IMR-90 (cell line): ENCODE data around the gene CRCP. TPM values are rescaled to one million over a fixed set of nuclear protein-coding genes. Genes with fewer than 3 reads are reported as not detected.

Experiments
- ATAC-seq: fragments of 200-7000 bp; cut with Tn5 transposase; 2 replicates; pipeline ENCODE4 v1.9.1; 2020; ENCODE audit warnings: low read depth, mild to moderate bottlenecking, moderate library complexity
- BruUV-seq: library from RNA; stranded (reverse); fragments of 400-500 nt; replicated peaks from 2 replicates; lab custom pipeline; 2021; lab: Mats Ljungman, UMichigan
- CTCF ChIA-PET: fragments of 300-600 bp; formaldehyde crosslinking; extraction: SDS; loops from one replicate; lab custom pipeline; 2021; ENCODE audit warnings: antibody characterized with exemption; lab: Yijun Ruan, JAX
- POLR2A ChIA-PET: fragments of 300-600 bp; sonication (Branson Sonifier 250); formaldehyde crosslinking; loops from one replicate; lab custom pipeline; 2022; ENCODE audit warnings: antibody characterized with exemption; ENCODE audit not compliant: unreplicated experiment; lab: Charles Lee
- DNase-seq: peaks from one replicate; pipeline ENCODE4 v3.0.0; 2013
- H2AFZ ChIP-seq: replicated peaks from 2 replicates; pipeline ENCODE3; 2013; ENCODE audit warnings: low read length, mild to moderate bottlenecking; ENCODE audit not compliant: poor library complexity
- H2AK5ac ChIP-seq: 2 replicates; pipeline ENCODE4 v1.6.1; 2013; ENCODE audit warnings: low read depth, low read length, inconsistent platforms
- H2AK9ac ChIP-seq: replicated peaks from 2 replicates; pipeline ENCODE3; 2013; ENCODE audit warnings: mild to moderate bottlenecking, low read depth, low read length, moderate library complexity; ENCODE audit not compliant: poor library complexity
- H2BK120ac ChIP-seq: 2 replicates; pipeline ENCODE4 v1.6.1; 2013; ENCODE audit warnings: low read depth, low read length, inconsistent platforms
- H2BK15ac ChIP-seq: 3 replicates; pipeline ENCODE4 v1.6.1; 2013; ENCODE audit warnings: low read depth, low read length, inconsistent platforms
- H2BK20ac ChIP-seq: 2 replicates; pipeline ENCODE4 v1.6.1; 2013; ENCODE audit warnings: low read depth, mild to moderate bottlenecking, inconsistent platforms, low read length, moderate library complexity
- H2BK5ac ChIP-seq: 2 replicates; pipeline ENCODE4 v1.6.1; 2013; ENCODE audit warnings: mild to moderate bottlenecking, low read depth, low read length, inconsistent platforms; ENCODE audit not compliant: poor library complexity, severe bottlenecking
- H3K14ac ChIP-seq: replicated peaks from 2 replicates; pipeline ENCODE4 v1.6.1; 2013; ENCODE audit warnings: low read depth, low read length, inconsistent platforms
- H3K18ac ChIP-seq: 2 replicates; pipeline ENCODE4 v1.6.1; 2013; ENCODE audit warnings: low read depth, low read length, control low read depth
- H3K23ac ChIP-seq: 2 replicates; pipeline ENCODE4 v1.6.1; 2013; ENCODE audit warnings: low read depth, low read length, inconsistent platforms
- H3K27ac ChIP-seq: 2 replicates; pipeline ENCODE4 v1.5.1; 2013; ENCODE audit warnings: mild to moderate bottlenecking, control low read depth, low read length; ENCODE audit not compliant: insufficient read depth
- H3K27me3 ChIP-seq: 2 replicates; pipeline ENCODE4 v1.6.1; 2013; ENCODE audit warnings: low read length; ENCODE audit not compliant: control insufficient read depth, insufficient read depth
- H3K36me3 ChIP-seq: 2 replicates; pipeline ENCODE4 v1.6.1; 2013; ENCODE audit warnings: low read length, mixed read lengths; ENCODE audit not compliant: control insufficient read depth, insufficient read depth
- H3K4ac ChIP-seq: 2 replicates; pipeline ENCODE4 v1.6.1; 2013; ENCODE audit warnings: low read depth, low read length, inconsistent platforms
- H3K4me1 ChIP-seq: 2 replicates; pipeline ENCODE4 v1.6.1; 2013; ENCODE audit warnings: low read length, mixed read lengths; ENCODE audit not compliant: control insufficient read depth, insufficient read depth
- H3K4me2 ChIP-seq: 2 replicates; pipeline ENCODE4 v1.6.1; 2013; ENCODE audit warnings: low read depth, mild to moderate bottlenecking, control low read depth, low read length, moderate library complexity
- H3K4me3 ChIP-seq: 2 replicates; pipeline ENCODE4 v1.5.1; 2013; ENCODE audit warnings: low read depth, mild to moderate bottlenecking, control low read depth, low read length, moderate library complexity; ENCODE audit not compliant: insufficient read depth
- H3K56ac ChIP-seq: 2 replicates; pipeline ENCODE4 v1.6.1; 2013; ENCODE audit warnings: low read length, inconsistent platforms; ENCODE audit not compliant: insufficient read depth; ENCODE audit errors: extremely low read depth
- H3K79me1 ChIP-seq, 2 experiments: 2 replicates each; pipeline ENCODE4 v1.6.1; 2013; ENCODE audit warnings: low read length in 2 of 2, inconsistent platforms in 1 of 2, low read depth in 1 of 2
- H3K9ac ChIP-seq: 2 replicates; pipeline ENCODE4 v1.6.1; 2013; ENCODE audit warnings: low read depth, low read length, control low read depth
- H3K9me1 ChIP-seq: 2 replicates; pipeline ENCODE4 v1.6.1; 2013; ENCODE audit warnings: low read length, inconsistent platforms; ENCODE audit not compliant: insufficient read depth
- H3K9me3 ChIP-seq: 2 replicates; pipeline ENCODE4 v1.6.1; 2013; ENCODE audit warnings: low read length; ENCODE audit not compliant: control insufficient read depth, insufficient read depth
- H4K20me1 ChIP-seq: 2 replicates; pipeline ENCODE4 v1.6.1; 2013; ENCODE audit warnings: low read length, inconsistent platforms; ENCODE audit not compliant: insufficient read depth
- H4K5ac ChIP-seq: 2 replicates; pipeline ENCODE4 v1.6.1; 2013; ENCODE audit warnings: mild to moderate bottlenecking, low read depth, low read length, control low read depth
- H4K8ac ChIP-seq, 2 experiments: 2 replicates each; pipeline ENCODE4 v1.6.1; 2013; ENCODE audit warnings: low read depth in 2 of 2, low read length in 2 of 2, control low read depth in 1 of 2, inconsistent platforms in 1 of 2
- H4K91ac ChIP-seq: 2 replicates; pipeline ENCODE4 v1.6.1; 2013; ENCODE audit warnings: low read depth, low read length, inconsistent platforms; ENCODE audit not compliant: insufficient read depth
- CEBPB ChIP-seq: IDR thresholded peaks from 2 replicates; pipeline ENCODE4 v1.6.1; 2012; ENCODE audit warnings: low read depth, low read length, improper control_type of control experiment
- CTCF ChIP-seq: conservative IDR thresholded peaks from 2 replicates; pipeline ENCODE4 v1.5.1; 2012; ENCODE audit warnings: mild to moderate bottlenecking, low read depth, low read length, improper control_type of control experiment
- MAFK ChIP-seq: IDR thresholded peaks from 2 replicates; pipeline ENCODE4 v1.6.1; 2012; ENCODE audit warnings: low read depth, low read length, improper control_type of control experiment
- WGBS, 2 experiments: methylation state at CpG; one replicate each; pipeline versions ENCODE4 v1.1.5 to v1.1.7; 2013; ENCODE audit warnings: missing lambda C conversion rate in 2 of 2; ENCODE audit not compliant: insufficient read length in 1 of 2; ENCODE audit errors: extremely low coverage in 2 of 2; 5-methylcytosine and 5-hydroxymethylcytosine counted together
- dilution Hi-C: fragments of 300-500 bp; cut with HindIII; formaldehyde crosslinking; loops from one replicate; pipeline ENCODE4 v1.14.3; 2018; ENCODE audit warnings: low sequenced_read_pairs; ENCODE audit not compliant: unreplicated experiment
- in situ Hi-C: fragments of 300-500 bp; cut with MboI; formaldehyde crosslinking; loops from 3 replicates; pipeline ENCODE4 v1.14.3; 2019; ENCODE audit warnings: low sequenced_read_pairs, inconsistent platforms, mixed read lengths
- intact Hi-C: fragments of 100-400 bp; cut with micrococcal nuclease; formaldehyde crosslinking; loops from 2 replicates; pipeline ENCODE4 v1.10.0; 2022
- polyA plus RNA-seq, 3 experiments: library from polyadenylated mRNA; depleted of rRNA; stranded (reverse); fragments of >200 nt; gene quantifications; 2 replicates each; pipeline ENCODE4 v1.2.3, GENCODE V29; 2012; ENCODE audit warnings: low replicate concordance in 1 of 3
- total RNA-seq: library from RNA; depleted of rRNA; stranded (reverse); fragments of >200 nt; gene quantifications from 2 replicates; pipeline ENCODE4 v1.2.3, GENCODE V29; 2012

The CRCP gene
- total and polyA plus RNA-seq, 2 of the 4 experiments (the other 2 are of a cell fraction): 22.9 to 37.5 TPM

DNA sequence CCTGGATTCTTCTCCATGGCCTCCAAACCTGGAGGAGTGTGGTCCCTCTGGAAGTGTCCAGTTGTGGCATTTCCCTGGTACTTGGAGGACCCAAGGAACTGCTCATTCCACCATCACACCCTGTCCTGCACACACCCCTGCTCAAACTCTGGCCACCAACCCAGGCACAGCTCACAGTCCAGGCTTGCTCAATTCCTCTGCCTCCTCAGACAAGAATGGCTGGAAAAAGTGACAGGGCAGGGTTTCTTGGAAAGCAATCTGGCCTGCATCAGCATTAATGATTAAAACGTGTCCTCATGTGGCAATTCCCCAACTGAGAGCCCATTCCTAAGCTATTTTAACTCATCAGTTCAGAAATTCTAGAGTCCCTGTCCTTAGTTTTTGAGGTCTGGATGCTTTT, 73.3 kb downstream of the CRCP start:
- Histone ChIP-seq H2BK20ac (no peak overlapping the region), H3K4me3 (no peak overlapping the region), H4K91ac (no peak overlapping the region), H2AFZ (peak overlapping the region; percentile 37), H3K9ac (no peak overlapping the region), H2AK5ac (no peak overlapping the region), H4K20me1 (no peaks in the 10 kb centered on the region), H3K4ac (no peak overlapping the region), H3K18ac (no peak overlapping the region), H3K4me1 (peaks cover 11% of the 10 kb centered on the region), H4K5ac (no peak overlapping the region), H2BK5ac (no peak overlapping the region), H3K23ac (no peak overlapping the region), H3K14ac (no peak overlapping the region; the same call in 1 of the 2 replicates), H3K4me2 (no peak overlapping the region), H3K36me3 (no peaks in the 10 kb centered on the region), H3K9me3 (peaks cover 2% of the 10 kb centered on the region; the same call in 1 of the 2 replicates), H3K56ac (no peak overlapping the region), H3K27me3 (no peaks in the 10 kb centered on the region; the same call in 1 of the 2 replicates), H3K27ac (no peak overlapping the region), H3K79me1 (no peaks in the 10 kb centered on the region), H4K8ac (no peak overlapping the region), H2AK9ac (no peak overlapping the region), H2BK15ac (no peak overlapping the region), H3K9me1 (no peaks in the 10 kb centered on the region), H2BK120ac (no peak overlapping the region)
- 0% methylated on average over 1 of the region's 1 CpG; no CpG with 5 or more reads in 1 of the 2 experiments for WGBS, 2 experiments
- TF ChIP-seq CTCF (no peak), MAFK (0 out of 2 replicates have a peak, but pooled peaks have one; percentile 11), CEBPB (peak; percentile 35; the same call in 1 of the 2 replicates)
- no TSS peak for BruUV-seq
- in situ Hi-C loops: no loop called here
- intact Hi-C loops: no loop called here
- ChIA-PET CTCF (no interaction called here), POLR2A (no interaction called here)
- ATAC-seq (no peak), DNase-seq (no peak)
- dilution Hi-C loops: no loop called here
